Measurements from ENCODE around the gene NMT1. TPM values are rescaled to one million over a fixed set of nuclear protein-coding genes. Genes with fewer than 3 reads are reported as not detected.

The NMT1 gene
- total RNA-seq, 2 donors from 2014 or later: 71.8 to 83.5 TPM

DNA sequence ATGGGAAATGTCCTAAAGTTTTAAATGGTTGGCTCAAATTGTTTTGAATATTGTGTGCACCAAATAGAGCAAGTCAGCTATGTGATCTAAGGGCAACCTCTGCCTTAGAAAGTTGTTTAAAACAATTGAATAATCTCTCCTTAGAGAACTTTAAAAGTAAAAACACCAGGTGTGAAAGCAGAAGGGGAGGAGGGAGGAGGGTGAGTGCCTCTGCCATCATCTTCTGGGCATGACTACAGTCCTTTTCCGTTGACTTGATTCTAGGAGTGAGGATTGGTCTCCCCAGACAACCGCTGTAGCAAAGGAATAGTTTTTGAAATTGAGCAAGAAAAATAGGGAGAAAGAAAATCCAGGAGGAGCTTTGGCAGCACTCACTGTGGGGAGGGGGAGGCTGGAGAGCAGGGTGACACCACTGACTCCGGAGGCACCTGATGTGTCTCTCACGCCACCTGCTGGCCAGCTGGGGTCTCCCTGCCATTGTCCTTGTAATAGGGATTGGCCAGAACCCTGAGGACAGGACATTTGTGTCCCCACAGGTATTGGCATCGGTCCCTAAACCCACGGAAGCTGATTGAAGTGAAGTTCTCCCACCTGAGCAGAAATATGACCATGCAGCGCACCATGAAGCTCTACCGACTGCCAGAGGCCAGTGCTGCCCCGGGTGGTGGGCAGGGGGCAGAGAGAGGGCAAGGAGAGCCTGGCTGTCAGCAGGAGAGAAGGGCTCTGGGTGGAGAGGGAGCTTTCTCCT, 37.9 kb downstream of the NMT1 start:
- peak; percentile 96 for DNase-seq (ENCODE audit: low spot score)
- intact Hi-C loops (cut with DNase I): no loop called here

DNA sequence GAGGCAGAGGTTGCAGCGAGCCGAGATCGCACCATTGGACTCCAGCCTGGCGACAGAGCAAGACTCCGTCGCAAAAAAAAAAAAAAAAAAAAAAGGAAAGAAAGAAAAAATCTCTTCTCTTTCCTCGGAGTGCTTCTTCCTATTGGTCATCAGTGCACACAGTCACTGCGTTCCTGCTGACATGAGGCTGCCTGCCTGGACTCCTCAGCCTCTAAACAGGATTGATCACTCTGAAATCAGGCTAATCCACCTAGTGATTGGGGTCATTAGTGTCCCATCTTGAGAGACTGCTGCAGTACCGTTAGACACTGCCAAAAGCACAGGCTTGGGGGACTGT, 40.4 kb downstream of the NMT1 start:
- DNase-seq (ENCODE audit: low spot score): no peak
- intact Hi-C loops (cut with DNase I): loop anchor here in 1 of 2 donors (10.0 kb wide), 1 partner anchor 187 kb away; the partner anchor contains the start of gene GFAP

DNA sequence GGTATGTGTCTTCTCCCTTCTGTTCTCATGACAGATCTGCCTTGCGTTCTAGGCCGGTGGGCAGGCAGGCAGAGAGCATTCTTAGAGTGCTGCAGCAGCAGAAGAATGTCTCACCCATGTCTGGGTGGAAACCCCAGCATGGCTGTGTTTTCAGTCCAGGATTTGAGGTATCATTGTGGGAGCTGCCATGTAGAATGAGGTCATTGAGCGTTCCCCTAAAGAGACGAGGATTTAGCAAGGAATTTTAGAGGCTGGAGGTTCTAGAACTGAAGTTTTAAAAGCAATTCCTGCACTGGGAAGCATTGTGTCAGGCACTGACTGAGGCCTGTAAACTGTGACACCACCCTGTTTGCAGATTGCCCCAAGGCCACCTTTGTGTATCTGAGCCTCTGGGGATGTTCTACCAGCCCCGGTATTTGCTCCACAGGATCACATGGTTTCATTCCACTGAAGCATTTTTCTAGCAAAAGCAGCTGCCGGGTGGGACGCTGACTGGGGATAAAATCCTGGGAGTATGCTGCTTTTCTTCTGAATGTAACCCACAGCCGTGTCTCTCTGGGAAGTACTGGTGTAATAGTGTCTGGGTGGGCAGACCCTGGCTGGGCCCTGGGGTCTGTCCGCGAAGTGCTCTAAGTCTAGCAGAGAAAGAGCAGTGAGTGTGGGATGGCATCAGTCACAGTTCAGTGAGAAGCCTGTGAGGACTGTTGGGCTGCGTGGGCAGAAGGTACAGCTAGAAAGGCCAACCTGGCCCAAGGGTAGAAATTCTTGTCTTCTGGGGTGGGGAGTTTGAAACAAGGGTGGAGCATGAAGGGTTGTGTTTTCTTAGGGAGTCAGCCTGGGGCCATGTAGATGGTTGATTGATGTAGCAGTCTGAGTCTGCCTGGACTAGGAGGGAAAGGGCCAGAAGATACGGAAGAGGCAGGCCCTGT, 41.0 kb downstream of the NMT1 start:
- no peak for DNase-seq (ENCODE audit: low spot score)

DNA sequence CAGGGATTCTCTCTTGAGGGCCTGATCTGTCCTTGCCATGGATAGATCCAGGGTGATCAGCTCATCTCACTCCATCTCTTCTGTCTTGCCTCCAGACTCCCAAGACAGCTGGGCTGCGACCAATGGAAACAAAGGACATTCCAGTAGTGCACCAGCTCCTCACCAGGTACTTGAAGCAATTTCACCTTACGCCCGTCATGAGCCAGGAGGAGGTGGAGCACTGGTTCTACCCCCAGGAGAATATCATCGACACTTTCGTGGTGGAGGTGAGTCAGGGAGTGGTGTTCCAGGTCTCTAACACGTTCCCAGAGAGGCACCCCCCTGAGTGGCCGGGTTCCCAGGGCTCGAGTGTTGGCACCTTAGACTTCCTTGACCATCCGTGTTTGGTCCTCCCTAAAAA, 41.7 kb downstream of the NMT1 start:
- no peak for DNase-seq (ENCODE audit: low spot score)
- intact Hi-C loops (cut with DNase I): loop anchor here in 1 of 2 donors (10.0 kb wide), 1 partner anchor 188 kb away; the partner anchor contains the start of gene GFAP

More for the DNA sequence above, 41.0 kb downstream of the NMT1 start:
- intact Hi-C loops (cut with DNase I): loop anchor here in 1 of 2 donors (10.0 kb wide), 1 partner anchor 187 kb away; the partner anchor contains the start of gene GFAP

DNA sequence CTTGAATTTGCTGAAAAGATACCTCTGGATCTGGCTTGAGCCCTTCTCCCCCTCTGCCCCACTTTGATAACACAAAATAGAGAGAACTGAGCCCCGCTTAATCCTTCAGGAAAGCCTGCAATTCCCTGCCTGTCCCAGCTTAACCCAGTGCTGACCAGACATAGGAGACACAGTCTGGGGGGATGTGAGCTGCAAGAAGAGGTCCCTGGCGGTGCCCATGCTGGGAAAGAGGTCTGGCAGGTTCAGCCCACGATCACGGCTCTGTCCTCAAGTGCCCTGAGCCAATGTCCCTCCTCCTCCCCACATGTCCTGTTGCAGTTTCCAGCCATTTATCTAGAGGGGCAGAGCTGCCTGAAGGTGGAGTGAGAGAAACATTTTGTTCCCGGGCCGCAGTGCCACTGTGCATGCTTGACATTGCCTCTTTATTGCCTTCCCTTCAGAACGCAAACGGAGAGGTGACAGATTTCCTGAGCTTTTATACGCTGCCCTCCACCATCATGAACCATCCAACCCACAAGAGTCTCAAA, 42.2 kb downstream of the NMT1 start:
- no peak for DNase-seq (ENCODE audit: low spot score)
- intact Hi-C loops (cut with DNase I): loop anchor here in 1 of 2 donors (10.0 kb wide), 1 partner anchor 189 kb away; the partner anchor contains the start of gene GFAP

DNA sequence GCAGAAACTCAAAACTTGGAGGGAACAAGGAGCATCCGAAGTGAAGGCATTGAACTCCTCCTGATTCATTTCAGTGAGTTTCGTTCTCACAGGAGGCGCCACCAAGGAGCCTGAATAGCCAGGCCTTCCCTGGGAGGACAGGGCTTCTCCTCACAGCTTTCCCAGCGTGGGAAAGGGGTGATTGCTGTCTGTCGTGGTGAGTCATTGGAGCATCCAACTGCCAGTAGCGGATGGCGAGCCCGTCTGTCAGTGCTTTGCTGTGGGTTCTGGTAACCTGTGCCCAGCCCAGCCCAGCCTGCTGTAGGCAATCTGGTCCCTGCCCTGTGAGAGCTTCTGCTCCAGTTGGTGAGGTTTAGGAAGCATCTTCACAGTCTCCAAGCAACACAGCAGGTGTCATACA, 42.9 kb downstream of the NMT1 start:
- no peak for DNase-seq (ENCODE audit: low spot score)
- intact Hi-C loops (cut with DNase I): loop anchor here in 1 of 2 donors (10.0 kb wide), 1 partner anchor 189 kb away; the partner anchor contains the start of gene GFAP

DNA sequence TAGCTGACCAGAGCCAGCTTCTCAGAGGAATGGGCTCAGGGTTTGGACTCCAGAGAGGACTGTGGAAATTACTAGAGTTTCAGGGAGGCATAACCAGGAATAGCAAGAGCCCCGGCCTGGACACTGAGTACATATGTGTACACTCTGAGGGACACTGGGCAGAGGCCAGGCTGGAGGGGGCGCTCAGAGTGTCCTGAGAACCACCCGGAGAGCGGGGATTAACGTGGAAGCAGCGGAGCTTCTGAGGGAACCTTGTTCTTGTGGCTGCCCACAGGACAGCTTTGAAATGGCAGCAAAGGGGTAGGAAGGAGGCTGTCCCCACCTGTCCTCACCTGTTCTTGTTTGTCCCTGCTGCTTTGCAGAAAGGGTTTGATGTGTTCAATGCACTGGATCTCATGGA, 43.4 kb downstream of the NMT1 start:
- no peak for DNase-seq (ENCODE audit: low spot score)
- intact Hi-C loops (cut with DNase I): loop anchor here in 1 of 2 donors (10.0 kb wide), 1 partner anchor 190 kb away; the partner anchor contains the start of gene GFAP

DNA sequence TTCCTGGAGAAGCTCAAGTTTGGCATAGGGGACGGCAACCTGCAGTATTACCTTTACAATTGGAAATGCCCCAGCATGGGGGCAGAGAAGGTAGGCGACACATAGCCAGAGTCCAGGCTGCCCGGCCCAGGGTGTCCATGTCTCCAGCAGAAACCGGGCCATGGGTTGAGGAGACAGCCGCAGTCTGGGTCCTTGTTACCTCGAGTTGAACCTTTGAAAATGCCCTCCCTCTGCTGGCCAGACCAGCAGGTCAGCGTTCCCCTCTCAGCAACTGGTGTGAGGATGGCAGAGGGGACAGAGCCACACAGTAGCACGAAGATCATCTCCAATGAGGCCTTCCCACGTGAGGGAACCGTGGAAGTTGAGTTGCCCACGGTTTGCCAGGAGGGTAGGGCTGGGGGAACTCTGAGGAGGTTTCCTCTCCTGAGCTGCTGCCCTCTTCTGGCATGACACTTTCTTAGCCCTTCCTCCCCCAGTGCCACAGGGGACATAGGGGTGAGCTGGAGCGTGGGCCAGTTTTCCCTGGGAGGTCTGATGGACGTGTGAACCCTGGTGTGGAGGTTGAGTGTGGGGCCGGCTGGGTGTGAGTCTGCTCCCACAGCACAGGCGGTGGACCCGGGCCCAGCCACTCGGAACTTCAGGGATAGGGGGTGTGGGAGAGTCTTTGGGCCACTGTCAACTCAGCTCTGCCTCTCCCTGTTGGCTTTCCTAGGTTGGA, 43.9 kb downstream of the NMT1 start:
- intact Hi-C loops (cut with DNase I): loop anchor here in 1 of 2 donors (10.0 kb wide), 1 partner anchor 190 kb away; the partner anchor contains the start of gene GFAP
- no peak for DNase-seq (ENCODE audit: low spot score)

DNA sequence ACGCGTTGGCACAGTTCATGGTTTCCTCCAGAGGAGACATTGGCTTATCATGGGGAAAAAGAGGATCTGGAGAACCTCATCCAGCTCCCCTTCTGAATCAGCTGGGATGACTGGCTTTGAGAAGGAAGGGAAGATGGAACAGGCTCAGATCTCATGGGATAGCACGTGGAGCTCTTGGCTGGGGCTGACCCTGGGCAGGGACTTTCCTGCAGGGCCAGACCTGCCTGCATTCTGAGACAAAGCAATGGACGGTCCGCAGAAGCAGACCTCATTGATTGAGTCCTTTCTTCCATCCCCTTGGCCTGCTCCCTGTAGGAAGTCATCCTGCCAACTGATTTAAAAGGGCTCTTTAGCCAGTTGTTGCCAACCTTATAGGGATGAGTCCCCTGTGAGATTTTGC, 45.0 kb downstream of the NMT1 start:
- no peak for DNase-seq (ENCODE audit: low spot score)
- intact Hi-C loops (cut with DNase I): loop anchor here in 1 of 2 donors (10.0 kb wide), 1 partner anchor 191 kb away; the partner anchor contains the start of gene GFAP

DNA sequence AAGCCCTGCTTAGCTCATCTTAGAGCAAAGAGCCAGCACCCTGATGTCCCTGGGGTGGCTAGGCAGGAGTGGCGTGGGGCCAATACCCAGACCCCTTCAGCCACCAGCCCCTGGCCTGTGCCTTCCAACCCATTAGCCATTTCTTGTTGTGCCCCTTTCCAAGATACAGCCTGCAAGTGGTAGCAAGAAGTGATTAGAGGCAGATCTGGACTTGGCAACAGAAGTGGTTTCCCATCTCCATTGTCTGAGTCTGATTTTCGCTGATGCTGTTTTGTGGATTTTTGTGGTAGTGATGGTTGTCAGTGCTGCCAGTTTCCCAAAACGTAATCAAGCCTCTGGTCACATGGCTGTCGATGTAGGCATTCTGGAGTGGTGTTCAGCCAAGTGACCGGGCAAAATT, 45.5 kb downstream of the NMT1 start:
- intact Hi-C loops (cut with DNase I): loop anchor here in 1 of 2 donors (10.0 kb wide), 1 partner anchor 192 kb away; the partner anchor contains the start of gene GFAP
- no peak for DNase-seq (ENCODE audit: low spot score)

DNA sequence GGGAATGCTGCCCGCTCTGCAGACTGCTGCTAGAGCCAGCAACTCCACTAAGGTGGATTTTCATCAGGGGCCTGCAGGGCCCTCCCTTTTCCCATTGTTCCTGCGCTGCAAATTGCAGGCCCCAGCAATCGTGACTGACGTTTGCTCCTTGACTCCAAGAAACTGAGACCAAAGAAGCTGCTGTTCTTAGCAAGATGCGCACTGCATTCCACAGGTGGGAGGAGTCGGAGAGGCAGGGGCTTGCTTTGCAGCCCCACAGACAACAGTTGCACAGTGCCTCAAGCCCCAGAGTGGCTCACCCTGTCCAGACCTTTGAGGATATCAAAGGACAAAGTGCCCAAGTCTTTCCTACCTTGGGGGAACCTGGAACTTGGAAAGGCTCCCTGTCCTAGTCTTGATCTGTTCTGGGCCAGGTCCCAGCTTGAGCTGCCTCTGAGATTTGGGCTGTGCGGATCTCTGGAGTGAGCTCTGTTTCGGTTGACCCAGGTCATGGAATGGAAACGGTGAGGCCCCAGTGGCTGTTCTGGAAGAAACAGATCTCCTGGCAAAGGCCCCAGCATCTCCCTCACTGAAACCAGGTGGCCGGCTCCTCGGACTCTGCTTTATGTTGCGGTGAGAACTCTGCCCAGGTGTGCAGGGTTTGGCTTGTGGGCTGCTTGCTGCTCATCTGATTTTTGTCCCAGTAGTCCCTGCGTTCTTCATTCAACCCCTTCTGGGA, 46.3 kb downstream of the NMT1 start:
- DNase-seq (ENCODE audit: low spot score): no peak
- intact Hi-C loops (cut with DNase I): loop anchor here in 1 of 2 donors (10.0 kb wide), 1 partner anchor 193 kb away; the partner anchor contains the start of gene GFAP

DNA sequence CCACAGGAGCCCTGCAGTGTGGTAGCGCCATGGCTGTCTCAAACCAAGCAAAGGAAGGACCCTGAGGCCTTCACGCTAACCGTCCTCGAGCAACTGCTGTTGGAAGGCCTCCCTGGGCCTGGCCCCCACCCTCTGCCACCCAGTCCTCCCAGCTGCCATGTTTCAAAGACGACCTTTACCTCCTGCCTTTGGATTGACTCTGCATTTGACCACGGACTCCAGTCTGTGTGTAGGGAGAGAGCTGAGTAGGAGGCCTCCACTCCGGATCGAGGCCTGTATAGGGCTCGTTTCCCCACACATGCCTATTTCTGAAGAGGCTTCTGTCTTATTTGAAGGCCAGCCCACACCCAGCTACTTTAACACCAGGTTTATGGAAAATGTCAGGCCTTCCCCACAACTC, 46.9 kb downstream of the NMT1 start:
- DNase-seq (ENCODE audit: low spot score): no peak
- intact Hi-C loops (cut with DNase I): loop anchor here in 1 of 2 donors (10.0 kb wide), 1 partner anchor 193 kb away; the partner anchor contains the start of gene GFAP

DNA sequence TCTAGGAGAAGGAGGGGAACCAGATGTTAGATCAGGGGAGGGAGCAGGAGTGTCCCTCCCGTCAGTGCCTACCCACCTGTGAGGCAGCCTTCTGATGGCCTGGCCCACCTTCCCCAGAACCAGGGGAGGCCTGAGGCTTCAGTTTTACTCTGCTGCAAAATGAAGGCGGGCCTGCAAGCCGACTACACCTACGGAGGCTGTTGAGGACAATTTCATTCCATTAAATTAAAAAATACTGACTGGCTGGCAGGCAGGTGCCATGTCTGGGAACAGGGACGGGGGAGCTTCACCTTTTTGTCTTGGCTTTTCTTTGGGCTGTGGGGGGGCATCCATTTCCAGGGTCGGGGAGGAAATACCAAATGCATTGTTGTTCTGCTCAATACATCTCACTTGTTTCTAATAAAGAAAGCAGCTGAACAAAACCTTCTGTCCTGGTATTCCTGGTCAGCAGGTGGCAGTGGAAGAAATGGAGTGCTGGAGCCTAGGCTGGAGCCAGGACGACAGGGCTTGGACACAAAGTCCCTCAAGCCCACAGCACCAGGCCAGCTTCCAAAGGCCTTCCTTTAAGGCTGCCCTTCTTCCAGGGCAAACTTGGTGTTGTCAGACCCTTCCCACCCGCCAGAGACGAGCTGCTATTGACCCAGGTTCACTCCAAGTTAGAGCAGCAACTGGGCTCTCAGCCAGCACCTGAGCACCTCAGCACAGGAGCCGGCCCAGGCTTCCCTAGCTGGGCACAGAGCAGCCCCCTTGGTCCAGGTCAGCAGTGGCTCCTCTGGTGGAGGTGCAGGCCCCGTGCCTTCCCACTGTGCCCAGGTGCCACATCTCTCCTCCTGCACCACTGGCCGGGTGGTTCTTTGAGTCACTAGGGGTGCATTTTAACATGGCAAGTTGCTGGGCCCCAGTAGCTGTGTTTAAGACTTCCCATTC, 47.7 kb downstream of the NMT1 start:
- no peak for DNase-seq (ENCODE audit: low spot score)
- intact Hi-C loops (cut with DNase I): loop anchor here in 1 of 2 donors (10.0 kb wide), 1 partner anchor 194 kb away; the partner anchor contains the start of gene GFAP

DNA sequence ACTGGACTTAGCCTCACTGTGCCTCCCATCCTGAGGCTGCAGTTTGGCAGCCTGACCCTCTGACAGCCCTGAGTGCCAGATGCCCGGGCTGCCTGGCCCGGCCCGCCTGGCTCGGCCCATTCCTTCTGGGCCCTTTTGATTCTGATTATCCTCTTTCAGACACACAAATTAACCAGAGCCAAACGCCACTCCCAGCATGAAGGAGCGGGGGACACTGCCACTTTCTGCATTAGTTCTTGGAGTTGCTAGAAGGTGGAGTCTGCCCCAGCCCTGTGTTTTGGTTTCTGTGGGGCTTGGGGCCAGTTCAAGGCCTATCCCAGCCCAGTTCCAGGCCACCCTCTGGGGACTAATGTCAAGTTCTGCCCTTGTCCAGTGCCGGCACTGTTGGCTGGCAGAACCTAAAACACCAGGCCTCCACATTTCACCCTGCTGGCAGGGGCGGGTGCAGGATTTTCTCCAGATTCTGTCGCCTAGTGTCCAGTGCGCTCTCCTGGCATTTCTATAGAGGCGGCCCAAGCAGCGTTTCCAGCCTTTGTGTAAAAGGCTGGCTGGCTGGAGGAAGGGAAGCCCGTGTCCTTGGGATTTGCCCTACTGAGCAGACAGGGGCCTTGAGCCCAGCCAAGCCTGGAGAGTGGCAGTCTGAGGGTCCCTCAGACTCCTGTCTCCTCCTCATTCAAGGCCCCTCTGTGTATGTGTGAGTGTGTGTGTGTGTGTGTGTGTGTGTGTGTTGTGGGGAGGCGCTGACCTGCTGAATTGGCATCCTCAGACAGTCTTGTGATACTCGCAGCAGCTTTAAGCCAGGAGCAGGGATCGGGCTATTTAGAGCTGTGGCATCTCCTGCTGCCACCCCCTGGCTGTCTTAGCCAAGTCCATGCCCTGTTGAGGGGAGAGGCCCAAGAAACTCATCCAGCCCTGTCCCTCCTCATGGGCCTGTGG, 49.8 kb downstream of the NMT1 start:
- DNase-seq (ENCODE audit: low spot score): no peak
- intact Hi-C loops (cut with DNase I): no loop called here

DNA sequence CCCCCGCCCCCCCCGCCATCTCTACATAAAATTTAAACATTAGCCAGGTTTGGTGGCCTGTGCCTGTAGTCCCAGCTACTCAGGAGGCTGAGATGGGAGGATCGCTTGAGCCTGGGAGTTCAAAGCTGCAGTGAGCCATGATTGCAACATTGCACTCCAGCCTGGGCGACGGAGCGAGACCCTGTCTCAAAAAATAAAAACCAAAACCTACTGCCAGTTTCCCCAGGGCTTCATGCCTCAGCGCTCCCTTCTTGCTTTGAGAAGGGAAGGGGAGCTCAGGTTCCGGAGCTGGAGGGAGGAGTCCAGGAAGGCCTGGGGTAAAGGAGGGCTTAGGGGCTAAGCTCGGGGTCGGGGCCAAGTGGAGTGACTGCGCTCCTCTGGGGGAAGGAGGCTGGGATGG, 50.7 kb downstream of the NMT1 start:
- intact Hi-C loops (cut with DNase I): no loop called here
- no peak for DNase-seq (ENCODE audit: low spot score)

Data from posterior vena cava (tissue), 2 donors.